ENCODE results near the gene PRKRIP1.

Gene PRKRIP1

DNA sequence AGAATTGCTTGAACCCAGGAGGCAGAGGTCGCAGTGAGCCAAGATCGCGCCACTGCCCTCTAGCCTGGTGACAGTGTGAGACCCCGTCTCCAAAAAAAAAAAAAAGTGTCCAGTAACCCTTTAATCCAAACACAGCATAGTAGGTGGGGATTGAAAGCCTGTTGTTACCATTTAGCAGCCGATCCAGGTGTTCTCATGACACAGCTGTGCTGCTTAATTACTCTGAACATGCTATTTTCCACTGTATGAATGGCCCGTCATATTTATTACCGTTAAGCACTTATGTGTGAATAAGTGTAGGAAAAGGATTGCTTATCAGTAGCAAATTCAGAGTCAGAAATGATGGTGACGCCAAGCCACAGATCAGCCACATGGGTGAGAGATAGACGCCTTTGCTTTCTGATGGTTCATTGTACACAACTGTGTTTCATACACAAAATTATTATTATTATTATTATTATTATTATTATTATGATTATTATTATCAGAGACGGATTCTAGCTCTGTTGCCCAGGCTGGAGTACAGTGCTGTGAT is 25.6 kb downstream of the PRKRIP1 start:
- Histone ChIP-seq H3K36me3 (replicated peaks in 1 of 2; ENCODE audit: control insufficient read depth in 2 of 2, insufficient read depth in 2 of 2, low read length in 2 of 2) (peaks cover 30 to 85% of the 10 kb centered on the region in 2 donors), H2BK12ac (ENCODE audit: low read length) (no peak overlapping the region), H3K4me3 (ENCODE audit: low read length in 2 of 2) (no peak overlapping the region), H4K91ac (ENCODE audit: low read depth, low read length, poor library complexity) (no peak overlapping the region), H2BK5ac (ENCODE audit: low read length) (no peak overlapping the region), H3K23ac (ENCODE audit: low read depth, low read length, poor library complexity) (no peak overlapping the region), H3K4ac (ENCODE audit: low read length) (no peak overlapping the region), H3K9ac (ENCODE audit: low read depth, low read length, poor library complexity) (no peak overlapping the region), H3K27ac (replicated peaks; ENCODE audit: low read length) (no peak overlapping the region), H2AK5ac (ENCODE audit: low read depth, low read length) (no peak overlapping the region), H2AFZ (ENCODE audit: low read length) (no peak overlapping the region), H3K4me2 (ENCODE audit: insufficient read depth, low read length, poor library complexity, severe bottlenecking) (no peak overlapping the region), H2BK15ac (ENCODE audit: low read length) (no peak overlapping the region), H3K79me1 (ENCODE audit: low read depth, low read length) (peaks cover 2% of the 10 kb centered on the region), H4K8ac (ENCODE audit: low read depth, low read length) (no peak overlapping the region), H3K9me3 (replicated peaks in 1 of 2; ENCODE audit: control insufficient read depth in 2 of 2, insufficient read depth in 1 of 2, low read depth in 1 of 2, low read length in 2 of 2) (no peaks in the 10 kb centered on the region), H3K18ac (ENCODE audit: low read length) (no peak overlapping the region), H3K4me1 (ENCODE audit: control insufficient read depth in 2 of 2, insufficient read depth in 1 of 2, low read depth in 1 of 2, low read length in 2 of 2) (peaks cover 0 to 5% of the 10 kb centered on the region in 2 donors), H3K27me3 (ENCODE audit: control insufficient read depth in 3 of 3, insufficient read depth in 3 of 3, low read depth in 1 of 3, low read length in 3 of 3) (no peaks in the 10 kb centered on the region), H2BK120ac (ENCODE audit: low read depth, low read length) (no peak overlapping the region), H3K14ac (ENCODE audit: low read length) (no peak overlapping the region)
- WGBS, 2 donors (ENCODE audit: extremely low coverage in 2 of 2, insufficient read length in 2 of 2, insufficient replicate concordance in 1 of 2) = no CpG with 5 or more reads among the region's 10 CpGs
- DNase-seq (ENCODE audit: low spot score) = no peak

DNA sequence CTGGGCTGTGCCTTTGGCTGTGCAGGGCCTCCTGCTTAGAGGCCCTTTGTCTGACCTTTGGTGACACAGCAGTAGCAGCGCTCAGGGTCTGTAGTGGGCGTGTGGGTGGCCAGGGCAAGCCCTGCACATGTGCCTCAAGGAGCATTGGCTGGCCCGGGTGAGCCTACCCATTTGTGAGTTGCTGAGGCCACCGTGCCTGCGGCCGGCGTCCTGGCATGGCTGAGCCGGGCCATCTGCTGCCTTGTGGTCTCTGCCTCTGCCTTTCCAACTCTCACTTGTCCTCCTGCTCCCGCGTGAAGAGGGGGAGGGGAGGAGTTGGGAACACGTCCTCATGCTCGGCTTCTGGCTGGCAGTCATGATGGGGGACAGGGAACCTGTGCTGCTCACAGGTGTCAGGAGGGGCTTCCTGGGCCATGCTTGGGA is 28.0 kb downstream of the PRKRIP1 start:
- Histone ChIP-seq H3K9me3 (replicated peaks in 1 of 2; ENCODE audit: control insufficient read depth in 2 of 2, insufficient read depth in 1 of 2, low read depth in 1 of 2, low read length in 2 of 2) (no peaks in the 10 kb centered on the region), H4K8ac (ENCODE audit: low read depth, low read length) (no peak overlapping the region), H3K4me2 (ENCODE audit: insufficient read depth, low read length, poor library complexity, severe bottlenecking) (no peak overlapping the region), H2BK120ac (ENCODE audit: low read depth, low read length) (no peak overlapping the region), H3K4me3 (ENCODE audit: low read length in 2 of 2) (no peak overlapping the region), H3K36me3 (replicated peaks in 1 of 2; ENCODE audit: control insufficient read depth in 2 of 2, insufficient read depth in 2 of 2, low read length in 2 of 2) (peaks cover 33 to 80% of the 10 kb centered on the region in 2 donors), H3K79me1 (ENCODE audit: low read depth, low read length) (peaks cover 4% of the 10 kb centered on the region), H3K14ac (ENCODE audit: low read length) (no peak overlapping the region), H3K23ac (ENCODE audit: low read depth, low read length, poor library complexity) (no peak overlapping the region), H2AK5ac (ENCODE audit: low read depth, low read length) (no peak overlapping the region), H3K9ac (ENCODE audit: low read depth, low read length, poor library complexity) (no peak overlapping the region), H2BK12ac (ENCODE audit: low read length) (no peak overlapping the region), H3K4me1 (ENCODE audit: control insufficient read depth in 2 of 2, insufficient read depth in 1 of 2, low read depth in 1 of 2, low read length in 2 of 2) (peaks cover 0 to 5% of the 10 kb centered on the region in 2 donors), H3K18ac (ENCODE audit: low read length) (no peak overlapping the region), H3K4ac (ENCODE audit: low read length) (no peak overlapping the region), H2BK5ac (ENCODE audit: low read length) (no peak overlapping the region), H2AFZ (ENCODE audit: low read length) (no peak overlapping the region), H2BK15ac (ENCODE audit: low read length) (no peak overlapping the region), H4K91ac (ENCODE audit: low read depth, low read length, poor library complexity) (no peak overlapping the region), H3K27ac (replicated peaks; ENCODE audit: low read length) (no peak overlapping the region), H3K27me3 (ENCODE audit: control insufficient read depth in 3 of 3, insufficient read depth in 3 of 3, low read depth in 1 of 3, low read length in 3 of 3) (no peaks in the 10 kb centered on the region)
- DNase-seq (ENCODE audit: low spot score) = no peak
- no CpG with 5 or more reads among the region's 12 CpGs for WGBS, 2 donors (ENCODE audit: extremely low coverage in 2 of 2, insufficient read length in 2 of 2, insufficient replicate concordance in 1 of 2)

GRCh38 chr7:102424787-102425218 is 28.6 kb downstream of the PRKRIP1 start:
- no peak overlapping the region for H3K4ac ChIP-seq (ENCODE audit: low read length)
- no peak overlapping the region for H3K23ac ChIP-seq (ENCODE audit: low read depth, low read length, poor library complexity)
- H2BK12ac ChIP-seq (ENCODE audit: low read length) = no peak overlapping the region
- no peak overlapping the region for H3K4me3 ChIP-seq (ENCODE audit: low read length in 2 of 2)
- DNase-seq (ENCODE audit: low spot score) = no peak
- no peak overlapping the region for H4K91ac ChIP-seq (ENCODE audit: low read depth, low read length, poor library complexity)
- no peak overlapping the region for H3K14ac ChIP-seq (ENCODE audit: low read length)
- no peak overlapping the region for H3K4me2 ChIP-seq (ENCODE audit: insufficient read depth, low read length, poor library complexity, severe bottlenecking)
- H2BK120ac ChIP-seq (ENCODE audit: low read depth, low read length) = no peak overlapping the region
- no peak overlapping the region for H2AK5ac ChIP-seq (ENCODE audit: low read depth, low read length)
- peaks cover 31 to 73% of the 10 kb centered on the region in 2 donors for H3K36me3 ChIP-seq (replicated peaks in 1 of 2; ENCODE audit: control insufficient read depth in 2 of 2, insufficient read depth in 2 of 2, low read length in 2 of 2)
- no peak overlapping the region for H3K27ac ChIP-seq (replicated peaks; ENCODE audit: low read length)
- no CpG with 5 or more reads among the region's 13 CpGs for WGBS, 2 donors (ENCODE audit: extremely low coverage in 2 of 2, insufficient read length in 2 of 2, insufficient replicate concordance in 1 of 2)
- H3K9me3 ChIP-seq (replicated peaks in 1 of 2; ENCODE audit: control insufficient read depth in 2 of 2, insufficient read depth in 1 of 2, low read depth in 1 of 2, low read length in 2 of 2) = no peaks in the 10 kb centered on the region
- H3K9ac ChIP-seq (ENCODE audit: low read depth, low read length, poor library complexity) = no peak overlapping the region
- H2AFZ ChIP-seq (ENCODE audit: low read length) = no peak overlapping the region
- H3K18ac ChIP-seq (ENCODE audit: low read length) = no peak overlapping the region
- H4K8ac ChIP-seq (ENCODE audit: low read depth, low read length) = no peak overlapping the region
- no peaks in the 10 kb centered on the region for H3K27me3 ChIP-seq (ENCODE audit: control insufficient read depth in 3 of 3, insufficient read depth in 3 of 3, low read depth in 1 of 3, low read length in 3 of 3)
- H3K4me1 ChIP-seq (ENCODE audit: control insufficient read depth in 2 of 2, insufficient read depth in 1 of 2, low read depth in 1 of 2, low read length in 2 of 2) = peaks cover 0 to 5% of the 10 kb centered on the region in 2 donors
- H2BK15ac ChIP-seq (ENCODE audit: low read length) = no peak overlapping the region
- peaks cover 4% of the 10 kb centered on the region for H3K79me1 ChIP-seq (ENCODE audit: low read depth, low read length)
- no peak overlapping the region for H2BK5ac ChIP-seq (ENCODE audit: low read length)

DNA sequence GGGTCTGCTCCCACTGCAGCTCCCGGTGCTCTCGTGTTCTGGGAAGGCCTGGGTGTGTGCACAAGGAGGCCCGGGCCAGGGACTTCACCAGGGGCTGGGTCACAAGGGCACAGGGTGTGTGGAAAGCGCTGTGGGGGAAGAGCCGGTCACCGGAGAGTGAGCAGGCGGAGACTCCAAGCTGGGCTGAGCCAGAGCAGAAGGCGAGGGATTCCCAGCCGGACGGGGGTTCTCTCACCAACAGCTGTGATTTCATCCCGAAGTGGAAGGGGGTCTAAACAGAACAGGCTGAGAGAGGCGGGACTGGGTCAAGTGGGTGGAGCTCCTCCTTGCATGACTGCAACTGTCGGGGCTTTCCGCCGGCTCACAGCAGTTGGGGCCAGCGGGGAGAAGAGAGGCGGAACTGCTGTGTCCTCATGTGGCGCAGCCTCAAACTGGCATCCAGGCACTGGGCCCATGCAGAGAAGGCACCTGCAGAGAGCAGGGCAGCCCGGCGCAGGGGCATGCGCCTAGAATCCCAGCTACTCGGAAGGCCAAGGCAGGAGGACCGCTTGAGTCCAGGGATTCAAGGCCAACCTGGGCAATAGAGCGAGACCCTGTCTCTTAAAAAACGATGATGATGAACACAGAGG is 29.6 kb downstream of the PRKRIP1 start:
- Histone ChIP-seq H3K14ac (ENCODE audit: low read length) (no peak overlapping the region), H4K8ac (ENCODE audit: low read depth, low read length) (no peak overlapping the region), H3K9ac (ENCODE audit: low read depth, low read length, poor library complexity) (no peak overlapping the region), H3K27me3 (ENCODE audit: control insufficient read depth in 3 of 3, insufficient read depth in 3 of 3, low read depth in 1 of 3, low read length in 3 of 3) (no peaks in the 10 kb centered on the region), H2BK5ac (ENCODE audit: low read length) (no peak overlapping the region), H3K4me1 (ENCODE audit: control insufficient read depth in 2 of 2, insufficient read depth in 1 of 2, low read depth in 1 of 2, low read length in 2 of 2) (peaks cover 0 to 5% of the 10 kb centered on the region in 2 donors), H3K23ac (ENCODE audit: low read depth, low read length, poor library complexity) (no peak overlapping the region), H3K27ac (replicated peaks; ENCODE audit: low read length) (no peak overlapping the region), H3K79me1 (ENCODE audit: low read depth, low read length) (peaks cover 4% of the 10 kb centered on the region), H3K4ac (ENCODE audit: low read length) (no peak overlapping the region), H3K36me3 (replicated peaks in 1 of 2; ENCODE audit: control insufficient read depth in 2 of 2, insufficient read depth in 2 of 2, low read length in 2 of 2) (peaks cover 28 to 64% of the 10 kb centered on the region in 2 donors), H2BK12ac (ENCODE audit: low read length) (no peak overlapping the region), H4K91ac (ENCODE audit: low read depth, low read length, poor library complexity) (no peak overlapping the region), H2AFZ (ENCODE audit: low read length) (no peak overlapping the region), H2BK15ac (ENCODE audit: low read length) (no peak overlapping the region), H3K4me3 (ENCODE audit: low read length in 2 of 2) (no peak overlapping the region), H3K18ac (ENCODE audit: low read length) (no peak overlapping the region), H2AK5ac (ENCODE audit: low read depth, low read length) (no peak overlapping the region), H2BK120ac (ENCODE audit: low read depth, low read length) (no peak overlapping the region), H3K9me3 (replicated peaks in 1 of 2; ENCODE audit: control insufficient read depth in 2 of 2, insufficient read depth in 1 of 2, low read depth in 1 of 2, low read length in 2 of 2) (no peaks in the 10 kb centered on the region), H3K4me2 (ENCODE audit: insufficient read depth, low read length, poor library complexity, severe bottlenecking) (no peak overlapping the region)
- WGBS, 2 donors (ENCODE audit: extremely low coverage in 2 of 2, insufficient read length in 2 of 2, insufficient replicate concordance in 1 of 2) = no CpG with 5 or more reads among the region's 25 CpGs
- DNase-seq (ENCODE audit: low spot score) = no peak
